ENCODE measurements around the gene CENPK.
"Not testable (repeated sequence)": the region's sequence is repeated elsewhere in the genome, so short reads cannot be mapped to it uniquely, and the experiment has no call there.

CENPK gene, protein sequence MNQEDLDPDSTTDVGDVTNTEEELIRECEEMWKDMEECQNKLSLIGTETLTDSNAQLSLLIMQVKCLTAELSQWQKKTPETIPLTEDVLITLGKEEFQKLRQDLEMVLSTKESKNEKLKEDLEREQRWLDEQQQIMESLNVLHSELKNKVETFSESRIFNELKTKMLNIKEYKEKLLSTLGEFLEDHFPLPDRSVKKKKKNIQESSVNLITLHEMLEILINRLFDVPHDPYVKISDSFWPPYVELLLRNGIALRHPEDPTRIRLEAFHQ

DNA sequence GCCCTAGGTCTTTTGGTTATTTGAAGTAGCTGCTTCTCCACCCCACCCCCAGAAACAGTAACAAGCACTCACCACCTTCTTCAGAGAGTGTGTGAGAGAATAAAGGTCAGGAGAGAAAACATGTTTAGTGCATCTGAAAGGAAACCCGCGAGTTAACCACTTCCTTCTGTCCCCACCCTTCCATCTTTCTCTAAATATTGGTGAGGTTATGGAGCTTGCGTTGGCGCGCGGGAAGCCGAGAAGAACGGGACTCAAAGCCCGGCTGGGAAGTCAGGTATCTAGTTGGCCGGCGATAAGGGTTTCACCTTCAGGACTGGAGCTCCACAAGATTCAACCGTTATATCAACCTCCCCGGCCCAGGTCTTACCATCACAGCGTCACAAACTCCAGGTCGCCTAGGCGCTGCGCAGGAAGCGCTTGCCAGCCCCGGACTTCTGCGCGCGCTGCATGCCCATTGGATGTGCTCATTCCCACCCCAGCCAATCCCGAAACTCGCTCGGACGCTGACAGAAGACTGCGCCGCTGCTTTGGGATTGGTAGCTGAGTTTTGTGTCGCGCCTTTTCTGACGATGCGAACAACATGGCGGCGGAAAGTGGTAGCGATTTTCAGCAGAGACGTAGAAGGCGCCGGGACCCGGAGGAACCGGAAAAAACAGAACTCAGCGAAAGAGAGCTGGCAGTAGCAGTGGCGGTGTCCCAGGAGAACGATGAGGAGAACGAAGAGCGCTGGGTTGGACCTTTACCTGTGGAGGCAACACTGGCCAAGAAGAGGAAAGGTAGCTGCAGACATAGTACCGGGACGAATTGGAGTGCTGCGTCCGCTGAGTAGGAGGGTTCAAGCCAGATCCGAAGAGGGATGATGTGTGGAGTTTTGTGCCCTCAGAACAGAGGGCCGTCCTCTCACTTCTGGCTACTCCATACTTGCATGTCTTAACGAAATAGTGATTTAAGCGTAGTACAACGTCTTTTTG lies at the start of gene CENPK, which contains the start of gene PPWD1:
Gene CENPK (minus strand): TSS at position 438 of the 971 bp plus-strand sequence. CDS start 8,261 bp downstream, outside the sequence.
Gene PPWD1 (plus strand): TSS at position 566 of the 971 bp plus-strand sequence. CDS start 15 bp downstream, at position 581.
- FAIRE-seq (peak; percentile 59), DNase-seq (ENCODE audit: low spot score) (peak; percentile 80)

DNA sequence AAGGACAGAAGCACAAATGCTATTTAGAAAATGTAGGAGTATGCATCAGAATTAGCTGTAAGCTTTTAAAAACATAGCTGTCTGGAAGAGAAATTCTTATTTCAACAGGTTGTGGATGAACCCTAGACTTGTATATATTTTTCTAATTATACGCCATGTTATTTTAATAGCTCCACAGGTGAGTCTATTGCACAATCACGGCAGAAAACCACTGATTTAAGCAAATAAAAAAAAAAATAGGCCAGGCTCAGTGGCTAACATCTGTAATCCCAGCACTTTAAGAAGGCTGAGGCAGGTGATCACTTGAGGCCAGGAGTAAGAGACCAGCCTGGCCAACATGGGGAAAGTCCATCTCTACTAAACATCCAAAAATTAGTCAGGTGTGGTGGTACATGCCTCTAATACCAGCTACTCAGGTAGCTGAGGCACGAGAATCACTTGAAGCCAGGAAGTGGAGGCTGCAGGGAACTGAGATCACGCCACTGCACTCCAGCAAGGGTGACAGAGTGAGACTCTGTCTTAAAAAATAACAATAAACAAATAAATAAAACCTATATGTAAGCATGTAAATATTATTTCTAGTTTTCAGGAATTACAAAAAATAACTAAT lies 49.4 kb upstream of the CENPK start:
- FAIRE-seq = no peak
- DNase-seq (ENCODE audit: low spot score) = no peak

DNA sequence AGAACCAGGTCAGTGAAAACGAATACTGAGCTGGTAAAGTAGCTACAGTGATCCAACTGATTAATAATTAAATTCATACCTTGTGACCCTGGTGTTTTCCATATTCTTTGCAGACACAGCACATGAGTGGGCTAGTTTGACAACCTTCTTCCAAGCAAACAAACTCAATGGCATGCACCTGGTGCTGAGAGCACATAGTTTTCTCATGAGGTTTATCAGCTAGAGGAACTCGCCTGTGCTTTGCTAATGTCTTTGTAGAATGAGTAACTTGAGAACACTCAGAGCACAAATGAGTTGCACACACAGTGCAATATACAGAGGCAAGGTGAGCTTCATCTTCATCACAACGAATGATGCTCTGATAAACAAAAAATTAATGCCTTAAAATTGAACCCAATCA lies 48.6 kb upstream of the CENPK start:
- DNase-seq (ENCODE audit: low spot score) (peak; percentile 64), FAIRE-seq (peak; percentile 30)

DNA sequence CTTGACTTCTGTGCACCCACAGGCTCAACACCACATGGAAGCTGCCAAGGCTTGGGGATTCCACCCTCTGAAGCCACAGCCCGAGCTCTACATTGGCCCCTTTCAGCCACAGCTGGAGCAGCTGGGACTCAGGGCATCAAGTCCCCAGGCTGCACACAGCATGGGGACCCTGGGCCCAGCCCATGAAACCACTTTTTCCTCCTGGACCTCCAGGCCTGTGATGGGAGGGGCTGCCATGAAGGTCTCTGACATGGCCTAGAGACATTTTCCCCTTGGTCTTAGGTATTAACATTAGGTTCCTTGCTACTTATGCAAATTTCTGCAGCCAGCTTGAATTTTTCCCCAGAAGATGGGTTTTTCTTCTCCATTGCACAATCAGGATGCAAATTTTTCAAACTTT lies 38.8 kb upstream of the CENPK start:
- not testable (repeated sequence) for DNase-seq (ENCODE audit: low spot score); FAIRE-seq

DNA sequence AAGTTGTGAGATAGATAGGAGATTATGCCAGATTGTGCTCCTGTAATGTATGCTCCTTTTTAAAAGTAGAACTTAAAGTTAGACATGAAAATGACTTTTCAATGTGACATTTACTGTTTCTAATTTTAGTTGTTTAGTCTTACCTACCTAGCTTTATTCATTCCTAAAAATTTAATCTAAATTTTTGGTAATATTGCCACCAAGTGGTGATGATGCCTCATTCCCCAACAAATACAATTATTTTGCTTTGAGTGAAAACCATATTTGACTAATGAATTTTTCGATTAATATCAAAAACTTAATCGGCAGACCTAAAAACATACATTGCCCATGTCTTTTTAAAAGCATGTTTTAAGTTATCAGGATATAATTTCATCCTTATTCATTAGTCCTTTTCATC lies 25.7 kb upstream of the CENPK start:
- no peak for FAIRE-seq
- DNase-seq (ENCODE audit: low spot score) = no peak

DNA sequence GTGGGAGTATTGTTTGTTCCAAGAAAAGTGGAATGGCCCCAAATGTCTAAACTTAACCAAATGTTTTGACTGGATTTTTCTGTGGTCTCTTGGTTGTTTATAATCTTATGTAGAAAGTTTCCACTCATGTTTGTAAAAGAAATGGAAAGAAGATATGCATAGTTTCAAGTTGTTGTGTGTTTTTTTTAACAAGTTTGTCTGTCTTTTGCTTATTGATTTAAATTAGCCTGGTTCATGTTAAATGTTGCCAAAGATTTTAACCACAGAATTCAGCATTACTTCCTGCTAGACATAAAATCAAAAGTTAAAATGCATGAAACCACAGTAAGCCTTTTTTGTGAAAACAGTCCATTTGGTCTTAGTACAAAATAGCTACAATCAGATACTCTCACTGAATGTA lies 14.2 kb upstream of the CENPK start:
- no peak for FAIRE-seq
- no peak for DNase-seq (ENCODE audit: low spot score)

DNA sequence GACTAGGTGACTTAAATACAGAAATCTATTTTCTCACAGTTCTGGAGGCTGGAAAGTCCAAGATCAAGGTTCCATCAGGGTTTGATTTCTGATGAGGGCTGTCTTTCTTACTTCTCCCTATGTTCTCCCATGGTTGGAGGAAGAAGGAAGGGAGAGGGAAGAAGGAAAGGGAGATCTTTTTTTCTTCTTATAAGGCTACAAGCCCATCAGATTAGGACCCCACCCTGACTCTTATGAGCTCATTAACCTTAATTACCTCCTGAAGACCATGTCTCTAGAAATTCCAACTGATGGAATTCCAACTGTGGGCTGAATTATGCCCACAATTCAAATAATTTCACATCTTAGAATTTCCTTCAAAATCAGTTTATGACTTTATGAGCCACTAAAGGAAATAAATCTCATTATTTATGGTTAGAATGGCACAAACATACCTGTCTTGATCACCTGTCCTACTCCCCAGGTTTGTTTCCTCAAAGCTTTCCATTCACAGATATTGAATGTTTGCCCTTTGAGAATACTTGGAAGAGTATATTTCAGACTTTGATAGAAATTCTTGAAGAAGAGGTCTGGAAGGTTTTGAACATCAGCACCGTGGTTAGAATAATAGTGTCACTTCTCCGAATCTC lies 7.7 kb upstream of the CENPK start:
- FAIRE-seq (no peak), DNase-seq (ENCODE audit: low spot score) (no peak)

DNA sequence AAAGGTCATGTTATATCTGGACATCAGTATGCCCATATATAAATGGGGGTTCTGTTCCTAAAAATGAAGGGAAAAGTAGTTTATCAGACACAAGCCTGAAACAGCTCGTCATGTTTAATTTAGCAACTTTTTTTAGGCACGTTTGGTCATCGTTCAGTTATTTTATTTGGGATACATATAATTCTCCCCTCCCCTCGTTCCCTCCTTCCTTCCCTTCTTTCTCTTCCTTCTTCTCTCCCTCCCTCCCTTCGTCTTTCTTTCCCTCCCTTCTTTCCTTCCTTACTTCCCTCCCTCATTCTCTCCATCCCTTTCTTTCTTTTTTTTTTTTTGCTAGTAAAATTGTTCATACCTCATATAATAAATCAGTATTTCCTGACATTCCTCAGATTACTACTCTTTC lies 3.5 kb upstream of the CENPK start:
- FAIRE-seq = no peak
- no peak for DNase-seq (ENCODE audit: low spot score)

DNA sequence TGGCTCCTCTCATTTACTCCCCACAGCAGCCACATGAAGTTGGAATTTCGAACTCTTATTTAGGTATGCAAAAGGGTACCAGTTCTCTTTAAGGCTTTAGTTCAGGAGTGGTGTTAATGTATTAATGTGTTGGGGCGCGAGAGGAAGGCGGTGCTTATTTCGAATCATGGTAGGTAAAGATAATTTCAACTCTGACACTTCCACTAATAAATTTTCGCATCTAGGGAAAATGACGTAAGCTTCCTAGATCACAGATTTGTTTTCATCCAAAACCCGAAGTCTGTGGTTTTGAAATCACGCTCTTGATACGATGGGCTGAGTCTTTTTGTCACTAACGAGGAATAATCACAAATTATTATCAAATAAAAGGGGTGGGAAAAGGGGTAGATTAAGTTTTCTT lies 809 bp upstream of the CENPK start:
- DNase-seq (ENCODE audit: low spot score) (no peak), FAIRE-seq (no peak)

DNA sequence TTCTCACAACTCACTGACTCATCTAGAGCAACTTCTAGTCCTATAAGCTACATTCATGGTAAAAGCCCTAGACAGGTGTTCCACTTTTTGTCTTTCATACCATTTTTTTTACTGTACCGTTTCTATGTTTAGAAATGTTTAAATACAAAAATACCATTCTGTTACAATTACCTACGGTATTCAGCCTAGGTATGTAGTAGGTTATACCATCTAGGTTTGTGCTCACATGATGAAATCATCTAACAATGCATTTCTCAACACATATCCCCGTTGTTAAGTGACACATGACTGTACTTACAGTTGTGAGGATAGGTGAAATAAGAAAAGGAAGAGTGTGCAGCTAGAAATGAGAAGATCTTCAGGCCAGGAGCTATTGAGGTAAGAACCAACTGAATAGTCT lies 6.2 kb downstream of the CENPK start:
- DNase-seq (ENCODE audit: low spot score) (no peak), FAIRE-seq (no peak)

DNA sequence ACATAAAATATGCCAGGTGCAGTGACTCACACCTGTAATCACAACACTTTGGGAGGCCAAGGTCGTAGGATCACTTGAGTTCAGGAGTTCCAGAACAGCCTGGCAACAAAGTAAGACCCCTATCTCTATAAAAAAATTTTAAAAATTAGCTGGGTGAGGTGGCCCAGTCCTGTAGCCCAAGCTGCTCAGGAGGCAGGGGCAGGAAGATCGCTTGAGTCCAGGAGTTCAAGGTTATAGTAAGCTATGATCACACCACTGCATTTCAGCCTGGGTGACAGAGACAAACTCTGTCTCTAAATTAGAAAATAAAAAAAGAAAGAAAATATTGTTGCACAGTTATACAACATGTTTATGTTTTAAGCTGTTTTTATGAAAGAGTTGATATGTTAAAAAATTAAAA lies 6.8 kb downstream of the CENPK start:
- FAIRE-seq = no peak
- no peak for DNase-seq (ENCODE audit: low spot score)

DNA sequence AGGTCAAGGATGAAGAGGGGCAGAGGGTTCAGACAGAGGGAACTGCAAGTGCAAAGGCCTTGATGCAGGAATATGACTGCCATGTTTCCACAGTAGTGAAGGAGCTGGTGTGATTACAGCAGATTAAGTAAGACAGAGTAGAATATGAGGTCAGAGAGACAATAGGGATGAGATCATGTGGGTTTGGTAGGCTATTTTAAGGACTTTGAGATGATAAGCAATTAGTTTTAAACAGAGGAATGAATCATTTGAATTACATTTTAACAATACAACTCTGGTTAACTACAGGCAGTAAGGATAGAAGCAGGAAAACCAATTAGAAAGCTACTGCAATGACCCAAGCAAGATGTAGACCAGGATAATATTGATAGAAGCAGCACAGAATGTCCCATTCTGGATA lies 7.7 kb downstream of the CENPK start:
- FAIRE-seq = no peak

DNA sequence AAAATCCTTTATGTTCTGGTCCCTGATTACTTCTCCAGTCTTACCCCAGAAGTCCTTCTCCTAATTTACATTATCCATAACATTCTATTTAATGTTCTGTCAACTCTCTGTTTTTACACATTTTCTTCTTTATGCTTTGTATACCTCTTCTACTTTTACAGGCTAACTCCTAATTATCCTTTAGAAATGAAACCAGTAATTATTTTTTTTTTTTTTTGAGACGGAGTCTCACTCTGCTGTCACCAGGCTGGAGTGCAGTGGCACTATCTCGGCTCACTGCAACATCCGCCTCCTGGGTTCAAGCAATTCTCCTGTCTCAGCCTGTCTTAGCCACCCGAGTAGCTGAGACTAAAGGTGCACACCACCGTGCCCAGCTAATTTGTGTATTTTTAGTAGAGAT lies 9.0 kb downstream of the CENPK start:
- FAIRE-seq (no peak), DNase-seq (ENCODE audit: low spot score) (no peak)

More for the DNA sequence above, 7.7 kb downstream of the CENPK start:
- no peak for DNase-seq (ENCODE audit: low spot score)

DNA sequence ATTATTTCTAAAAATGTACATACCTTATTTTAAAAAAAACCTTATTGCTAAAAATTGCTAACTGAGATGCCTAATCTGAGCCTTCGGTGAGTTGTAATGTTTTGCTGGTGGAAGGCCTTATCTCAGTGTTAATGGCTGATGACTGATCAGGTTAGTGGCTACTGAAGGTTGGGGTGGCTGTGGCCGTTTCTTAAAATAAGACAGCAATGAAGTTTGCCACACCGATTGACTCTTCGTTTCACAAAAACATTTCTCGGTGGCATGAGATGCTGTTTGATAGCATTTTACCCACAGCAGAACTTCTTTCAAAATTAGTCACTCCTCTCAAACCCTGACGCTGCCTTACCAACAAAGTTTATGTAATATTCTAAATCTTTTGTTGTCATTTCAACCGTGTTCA lies 14.7 kb downstream of the CENPK start:
- no peak for FAIRE-seq
- no peak for DNase-seq (ENCODE audit: low spot score)

DNA sequence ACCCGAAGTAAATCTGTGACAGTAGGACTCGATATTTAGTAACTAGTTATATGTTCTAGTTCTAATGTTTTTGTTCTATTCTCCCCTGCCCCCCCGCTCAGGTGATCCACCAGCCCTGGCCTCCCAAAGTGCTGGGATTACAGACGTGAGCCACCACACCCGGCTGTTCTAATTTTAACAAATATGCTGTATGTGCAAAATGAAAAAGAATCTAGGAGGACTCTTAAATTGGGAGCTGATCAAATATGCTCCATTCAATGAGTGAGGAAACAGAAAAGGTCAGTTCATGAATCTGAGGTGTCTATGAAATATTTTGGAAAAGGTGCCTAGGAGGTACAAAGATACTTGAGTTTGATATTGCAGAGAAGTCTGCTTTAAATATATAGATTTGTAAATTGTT lies 16.8 kb downstream of the CENPK start:
- FAIRE-seq (no peak), DNase-seq (ENCODE audit: low spot score) (no peak)

DNA sequence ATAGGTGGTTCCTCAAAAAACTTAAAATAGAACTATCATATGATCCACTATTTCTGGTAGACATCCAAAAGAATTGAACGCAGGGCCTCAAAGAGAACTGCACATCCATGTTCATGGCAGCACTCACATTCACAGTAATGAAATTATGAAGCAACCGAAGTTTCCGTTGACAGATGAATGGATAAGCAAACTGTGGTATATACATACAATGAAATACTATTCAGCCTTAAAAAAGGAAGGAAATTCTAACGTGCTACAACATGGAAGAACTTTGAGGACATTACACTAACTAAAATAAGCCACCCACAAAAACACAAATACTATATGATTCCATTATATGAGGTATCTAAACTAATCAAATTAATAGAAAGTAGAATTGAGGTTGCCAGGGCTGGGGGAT lies 18.5 kb downstream of the CENPK start:
- DNase-seq (ENCODE audit: low spot score) = no peak
- no peak for FAIRE-seq

DNA sequence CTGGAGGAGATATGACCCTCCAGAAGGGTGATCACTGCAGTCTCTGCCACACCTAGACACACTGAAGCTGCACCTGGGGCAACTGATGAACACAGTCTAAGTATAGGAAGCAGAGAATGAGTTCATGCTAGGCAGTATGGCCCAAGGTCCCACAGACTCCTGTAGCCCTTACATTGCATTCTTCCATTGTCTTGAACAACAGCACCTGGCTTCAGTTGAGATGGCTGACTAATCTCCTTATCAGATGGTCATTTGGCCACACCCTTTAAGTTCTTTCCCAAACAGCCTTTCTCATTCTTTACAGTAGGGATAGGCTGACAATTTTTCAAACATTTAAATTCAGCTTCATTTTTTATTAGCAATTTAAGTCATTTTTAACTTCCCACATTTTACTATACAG lies 23.1 kb downstream of the CENPK start:
- DNase-seq (ENCODE audit: low spot score) (no peak), FAIRE-seq (no peak)

DNA sequence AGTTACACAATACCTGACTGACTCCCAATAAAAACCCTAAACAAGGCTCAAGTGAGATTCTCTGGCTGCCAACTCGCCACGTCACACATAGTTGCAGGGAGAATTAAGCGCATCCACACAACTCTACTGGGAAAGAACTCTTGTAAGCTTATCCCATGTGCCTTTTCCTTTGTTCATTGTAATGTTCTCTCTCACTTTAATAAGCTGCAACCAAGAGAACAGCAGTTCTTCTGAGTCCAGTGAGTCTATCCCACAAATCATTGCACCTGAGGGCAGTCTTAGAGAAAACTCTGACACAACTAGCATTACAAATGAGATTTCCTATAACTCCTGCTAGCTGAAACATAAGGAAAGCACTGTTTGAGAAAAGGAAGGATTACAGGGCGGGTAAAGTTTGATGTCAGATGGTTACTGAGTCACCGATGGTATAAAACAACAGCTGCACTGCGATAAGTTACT lies 27.4 kb downstream of the CENPK start:
- FAIRE-seq (no peak), DNase-seq (ENCODE audit: low spot score) (no peak)

DNA sequence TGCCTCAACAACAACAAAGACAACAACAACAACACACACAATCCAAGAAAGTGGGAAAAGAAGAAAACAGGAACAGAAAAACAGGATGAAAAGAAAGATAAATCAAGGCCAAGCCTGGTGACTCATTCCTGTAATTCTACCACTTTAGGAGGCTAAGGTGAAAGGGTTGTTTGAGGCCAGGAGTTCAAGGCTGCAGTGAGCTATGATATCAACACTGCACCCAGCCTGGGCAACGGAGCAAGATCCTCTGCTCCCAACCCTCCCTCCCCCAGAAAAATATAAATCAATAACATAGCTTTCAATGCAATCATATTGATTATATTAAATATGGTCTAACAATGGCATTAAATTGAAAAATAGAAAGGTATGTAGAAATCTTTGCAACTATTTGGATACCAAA lies 32.1 kb downstream of the CENPK start:
- FAIRE-seq = no peak

DNA sequence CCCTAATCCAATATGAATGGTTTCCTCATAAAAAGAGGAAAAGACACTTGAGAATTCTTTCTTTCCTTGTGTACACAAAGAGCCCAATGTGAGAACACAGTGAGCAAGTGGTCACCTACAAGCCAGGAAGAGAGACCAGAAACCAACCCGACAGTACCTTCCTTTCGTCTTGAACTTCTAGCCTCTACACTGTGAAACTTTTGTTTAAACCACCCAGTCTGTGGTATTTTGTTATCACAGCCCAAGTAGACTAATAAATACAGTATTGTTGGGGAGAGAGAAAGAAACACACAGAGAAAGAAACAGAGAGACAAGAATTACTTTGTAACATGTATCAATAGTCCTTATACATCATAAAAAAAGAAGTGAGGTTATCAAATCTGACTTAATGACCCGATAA lies 37.2 kb downstream of the CENPK start:
- no peak for FAIRE-seq
- DNase-seq (ENCODE audit: low spot score) = no peak

More for the DNA sequence above, 32.1 kb downstream of the CENPK start:
- DNase-seq (ENCODE audit: low spot score) = no peak

DNA sequence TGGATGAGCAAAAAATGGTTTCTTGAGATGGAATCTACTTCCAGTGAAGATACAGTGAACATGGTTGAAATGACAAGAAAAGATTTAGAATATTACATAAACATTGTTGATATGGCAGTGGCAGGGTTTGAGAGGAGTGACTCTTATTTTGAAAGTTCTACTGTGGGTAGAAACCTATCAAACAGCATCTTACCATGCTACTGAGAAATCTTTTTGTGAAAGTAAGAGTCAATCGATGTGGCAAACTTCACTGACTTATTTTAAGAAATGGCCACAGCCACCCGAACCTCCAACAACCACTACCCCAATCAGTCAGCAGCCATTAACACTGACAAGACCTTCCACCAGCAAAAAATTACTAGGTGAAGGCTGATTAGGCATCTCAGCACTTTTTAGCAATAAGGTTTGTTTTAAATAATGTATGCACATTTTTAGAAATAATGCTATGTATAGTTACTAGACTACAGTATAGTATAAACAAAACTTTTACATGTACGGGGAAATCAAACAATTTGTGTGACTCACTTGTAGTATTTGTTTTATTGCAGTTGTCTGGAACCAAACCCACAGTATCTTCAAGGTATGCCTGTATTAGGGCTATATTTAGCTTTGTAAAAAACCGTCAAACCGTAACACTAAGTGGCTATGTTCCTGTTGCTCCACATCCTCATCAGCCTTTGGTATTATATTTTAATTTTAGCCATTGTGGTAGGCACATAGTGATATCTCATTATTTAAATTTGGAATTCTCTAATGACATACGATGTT lies 50.6 kb downstream of the CENPK start:
- DNase-seq (ENCODE audit: low spot score) (no peak), FAIRE-seq (no peak)
